HepG2 (cell line): ENCODE results near the gene SHLD3. TPM values are rescaled to one million over a fixed set of nuclear protein-coding genes. Genes with fewer than 3 reads are reported as not detected.

Experiments used
- BRF2 ChIP-seq: sonication (generic); formaldehyde crosslinking; IDR thresholded peaks from 2 replicates; pipeline ENCODE4 v1.8.1; 2022; ENCODE audit warnings: mild to moderate bottlenecking, missing genetic modification reagents
- ETV6 ChIP-seq: sonication (generic); formaldehyde crosslinking; conservative IDR thresholded peaks from 2 replicates; pipeline ENCODE4 v1.4.0; 2020; ENCODE audit warnings: missing genetic modification reagents
- HES4 ChIP-seq: sonication (generic); formaldehyde crosslinking; IDR thresholded peaks from 2 replicates; pipeline ENCODE4 v1.9.0; 2021; ENCODE audit warnings: mild to moderate bottlenecking, missing genetic modification reagents, borderline replicate concordance
- HMG20A ChIP-seq: IDR thresholded peaks from 2 replicates; pipeline ENCODE4 v1.6.1; 2016; ENCODE audit warnings: borderline replicate concordance
- KLF9 ChIP-seq: IDR thresholded peaks from 2 replicates; pipeline ENCODE4 v1.6.1; 2016; ENCODE audit warnings: low read depth
- MYC ChIP-seq: sonication (generic); formaldehyde crosslinking; IDR thresholded peaks from 2 replicates; pipeline ENCODE4 v1.9.0; 2021; ENCODE audit warnings: missing genetic modification reagents, borderline replicate concordance
- PBX3 ChIP-seq: sonication (generic); formaldehyde crosslinking; IDR thresholded peaks from 2 replicates; pipeline ENCODE4 v1.8.1; 2023; ENCODE audit warnings: missing genetic modification reagents, inconsistent platforms, borderline replicate concordance
- RNF219 ChIP-seq: sonication (generic); formaldehyde crosslinking; IDR thresholded peaks from 2 replicates; pipeline ENCODE4 v1.5.0; 2020; ENCODE audit warnings: mild to moderate bottlenecking, missing genetic modification reagents
- SSRP1 ChIP-seq: IDR thresholded peaks from 2 replicates; pipeline ENCODE4 v1.6.1; 2016; ENCODE audit warnings: control low read depth
- TEAD3 ChIP-seq: optimal IDR thresholded peaks from 2 replicates; pipeline ENCODE3; 2016; ENCODE audit warnings: borderline replicate concordance
- TOPORS ChIP-seq: sonication (generic); formaldehyde crosslinking; IDR thresholded peaks from 2 replicates; pipeline ENCODE4 v1.8.0; 2023; ENCODE audit warnings: mild to moderate bottlenecking, missing genetic modification reagents
- YEATS4 ChIP-seq: sonication (generic); formaldehyde crosslinking; IDR thresholded peaks from 2 replicates; pipeline ENCODE4 v1.4.0; 2020; ENCODE audit warnings: missing genetic modification reagents, borderline replicate concordance
- ZNF207 ChIP-seq: fragments of 450-650 bp; IDR thresholded peaks from 2 replicates; pipeline ENCODE4 v1.6.1; 2016; ENCODE audit warnings: antibody characterized with exemption, borderline replicate concordance
- ZNF224 ChIP-seq: sonication (generic); formaldehyde crosslinking; IDR thresholded peaks from 2 replicates; pipeline ENCODE4 v1.5.0; 2020; ENCODE audit warnings: mild to moderate bottlenecking, missing genetic modification reagents
- ZNF24 ChIP-seq: fragments of 450-650 bp; IDR thresholded peaks from 2 replicates; pipeline ENCODE4 v1.6.1; 2017; ENCODE audit warnings: antibody characterized with exemption, mild to moderate bottlenecking
- ZNF33B ChIP-seq: sonication (generic); formaldehyde crosslinking; IDR thresholded peaks from 2 replicates; pipeline ENCODE4 v1.5.1; 2020; ENCODE audit warnings: mild to moderate bottlenecking, missing genetic modification reagents
- ZNF430 ChIP-seq: sonication (generic); formaldehyde crosslinking; IDR thresholded peaks from 2 replicates; pipeline ENCODE4 v1.9.0; 2021; ENCODE audit warnings: mild to moderate bottlenecking, missing genetic modification reagents
- ZNF646 ChIP-seq: sonication (generic); formaldehyde crosslinking; IDR thresholded peaks from 2 replicates; pipeline ENCODE4 v1.9.0; 2021; ENCODE audit warnings: mild to moderate bottlenecking, missing genetic modification reagents
- ZNF672 ChIP-seq: sonication (generic); formaldehyde crosslinking; IDR thresholded peaks from 2 replicates; pipeline ENCODE4 v1.8.1; 2022; ENCODE audit warnings: missing genetic modification reagents
- ZNF883 ChIP-seq: sonication (generic); formaldehyde crosslinking; IDR thresholded peaks from 2 replicates; pipeline ENCODE4 v1.5.1; 2020; ENCODE audit warnings: mild to moderate bottlenecking, missing genetic modification reagents; ENCODE audit errors: not compliant biosample characterization
- ZZZ3 ChIP-seq: sonication (generic); formaldehyde crosslinking; IDR thresholded peaks from 2 replicates; pipeline ENCODE4 v1.4.0; 2020; ENCODE audit warnings: missing genetic modification reagents, mild to moderate bottlenecking, borderline replicate concordance
- polyA plus RNA-seq, 8 experiments: library from polyadenylated mRNA; depleted of rRNA in 3 of 8; stranded (reverse) in 7 of 8; unstranded in 1 of 8; fragments of >200 nt; fragmentation: Illumina TruSeq in 4 of 8; extraction: Trizol in 4 of 8; gene quantifications; 2 replicates each; pipeline versions ENCODE4 v1.2.1 to v1.2.3, GENCODE V29; 2011 to 2016; ENCODE audit warnings: low read depth in 4 of 8, missing spikeins in 1 of 8, mixed read lengths in 1 of 8; ENCODE audit not compliant: insufficient read depth in 1 of 8
- total RNA-seq, 5 experiments: library from RNA; depleted of rRNA; stranded (reverse); fragments of >200 nt; fragmentation: Illumina TruSeq; extraction: Trizol; gene quantifications; 2 replicates each; pipeline ENCODE4 v1.2.3, GENCODE V29; 2016; ENCODE audit warnings: low read depth in 1 of 5

The SHLD3 gene
- total and polyA plus RNA-seq, 2 of the 13 experiments (the other 11 are each of a cell fraction or from before 2014, with no cell fraction given) = 3.6 to 6.8 TPM

- TF ChIP-seq PBX3 (CRISPR knock-in tag) = no peak
- no peak; the same call in 1 of the 2 replicates for TF ChIP-seq MYC (CRISPR knock-in tag)
- no peak for TF ChIP-seq ZNF207
- peak; percentile 49; the same call in 1 of the 2 replicates for TF ChIP-seq YEATS4 (CRISPR knock-in tag)
- no peak for TF ChIP-seq ZNF24
- no peak for TF ChIP-seq ZNF883 (CRISPR knock-in tag)
- no peak for TF ChIP-seq TEAD3 (CRISPR knock-in tag)
- no peak for TF ChIP-seq HMG20A
- no peak for TF ChIP-seq BRF2 (CRISPR knock-in tag)
- no peak for TF ChIP-seq HES4 (CRISPR knock-in tag)
- TF ChIP-seq SSRP1 (CRISPR knock-in tag) = no peak
- no peak for TF ChIP-seq ZNF430 (CRISPR knock-in tag)
- TF ChIP-seq ZZZ3 (CRISPR knock-in tag) = peak; percentile 80; the same call in 1 of the 2 replicates
- no peak for TF ChIP-seq ETV6
- TF ChIP-seq ZNF672 (CRISPR knock-in tag) = no peak
- no peak for TF ChIP-seq TOPORS (CRISPR knock-in tag)
- TF ChIP-seq RNF219 (CRISPR knock-in tag) = no peak
- no peak for TF ChIP-seq ZNF646 (CRISPR knock-in tag)
- TF ChIP-seq ZNF224 (CRISPR knock-in tag) = no peak
- no peak for TF ChIP-seq KLF9
- TF ChIP-seq ZNF33B (CRISPR knock-in tag) = no peak
Measured at GRCh38 chr5:65624025-65624570, 729 bp upstream of the SHLD3 start, which contains the start of gene TRIM23 (continued).
